ENCODE results near the gene CDRT15. TPM values are rescaled to one million over a fixed set of nuclear protein-coding genes. Genes with fewer than 3 reads are reported as not detected.

Gene CDRT15
- total RNA-seq, 1 donor from 2014 or later, result not detected

- Histone ChIP-seq H3K4me1 (peaks cover 26% of the 10 kb centered on the region), H3K27me3 (no peaks in the 10 kb centered on the region), H3K36me3 (no peaks in the 10 kb centered on the region), H3K9me3 (no peaks in the 10 kb centered on the region), H3K4me3 (no peak overlapping the region), H3K27ac (peak overlapping the region; percentile 61)
- intact Hi-C loops (cut with DNase I), result no loop called here
- TF ChIP-seq POLR2A (IDR thresholded peaks at IDR 0.05), result no peak
- peak in 1 of 2 donors; percentile 23 for TF ChIP-seq POLR2AphosphoS5 (IDR thresholded peaks at IDR 0.05; ENCODE audit: insufficient read depth in 1 of 2, low read depth in 1 of 2)
- no peak for DNase-seq (ENCODE audit: extremely low spot score in 2 of 2)
Measured at GRCh38 chr17:14201021-14201987, 35.4 kb downstream of the CDRT15 start.

- Histone ChIP-seq H3K4me1 (peaks cover 26% of the 10 kb centered on the region), H3K27me3 (no peaks in the 10 kb centered on the region), H3K4me3 (no peak overlapping the region), H3K9me3 (no peaks in the 10 kb centered on the region), H3K36me3 (no peaks in the 10 kb centered on the region), H3K27ac (peak overlapping the region; percentile 61)
- no peak for DNase-seq (ENCODE audit: extremely low spot score in 2 of 2)
- intact Hi-C loops (cut with DNase I), result no loop called here
- TF ChIP-seq POLR2A (IDR thresholded peaks at IDR 0.05), result no peak
- TF ChIP-seq POLR2AphosphoS5 (IDR thresholded peaks at IDR 0.05; ENCODE audit: insufficient read depth in 1 of 2, low read depth in 1 of 2), result no peak
- TF ChIP-seq, protein P1, sequence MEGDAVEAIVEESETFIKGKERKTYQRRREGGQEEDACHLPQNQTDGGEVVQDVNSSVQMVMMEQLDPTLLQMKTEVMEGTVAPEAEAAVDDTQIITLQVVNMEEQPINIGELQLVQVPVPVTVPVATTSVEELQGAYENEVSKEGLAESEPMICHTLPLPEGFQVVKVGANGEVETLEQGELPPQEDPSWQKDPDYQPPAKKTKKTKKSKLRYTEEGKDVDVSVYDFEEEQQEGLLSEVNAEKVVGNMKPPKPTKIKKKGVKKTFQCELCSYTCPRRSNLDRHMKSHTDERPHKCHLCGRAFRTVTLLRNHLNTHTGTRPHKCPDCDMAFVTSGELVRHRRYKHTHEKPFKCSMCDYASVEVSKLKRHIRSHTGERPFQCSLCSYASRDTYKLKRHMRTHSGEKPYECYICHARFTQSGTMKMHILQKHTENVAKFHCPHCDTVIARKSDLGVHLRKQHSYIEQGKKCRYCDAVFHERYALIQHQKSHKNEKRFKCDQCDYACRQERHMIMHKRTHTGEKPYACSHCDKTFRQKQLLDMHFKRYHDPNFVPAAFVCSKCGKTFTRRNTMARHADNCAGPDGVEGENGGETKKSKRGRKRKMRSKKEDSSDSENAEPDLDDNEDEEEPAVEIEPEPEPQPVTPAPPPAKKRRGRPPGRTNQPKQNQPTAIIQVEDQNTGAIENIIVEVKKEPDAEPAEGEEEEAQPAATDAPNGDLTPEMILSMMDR (IDR thresholded peaks at IDR 0.05), result no peak
Measured at GRCh38 chr17:14200354-14200753, 36.3 kb downstream of the CDRT15 start.

DNA sequence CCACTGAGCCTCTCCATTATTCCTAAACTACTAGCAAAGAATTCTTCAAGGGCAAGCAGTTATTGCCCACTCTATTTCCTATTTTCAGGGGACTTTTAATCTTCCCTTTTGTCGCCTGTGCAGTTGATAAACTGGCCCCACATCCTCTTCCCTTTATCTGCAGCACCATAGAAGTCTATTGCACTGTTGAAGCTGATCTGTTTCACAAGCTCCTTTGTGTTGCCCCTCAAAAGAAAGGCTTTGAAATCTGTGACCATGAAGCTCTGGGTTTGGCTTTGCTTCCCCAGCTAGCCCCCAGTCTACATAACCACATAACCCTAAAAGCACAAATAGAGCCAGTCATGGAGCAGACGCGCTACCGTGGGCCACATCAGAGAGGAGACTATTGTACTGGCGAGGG lies 37.1 kb downstream of the CDRT15 start:
- Histone ChIP-seq H3K27me3 (no peaks in the 10 kb centered on the region), H3K9me3 (no peaks in the 10 kb centered on the region), H3K4me1 (peaks cover 26% of the 10 kb centered on the region), H3K36me3 (no peaks in the 10 kb centered on the region), H3K4me3 (no peak overlapping the region), H3K27ac (no peak overlapping the region)
- TF ChIP-seq POLR2A (IDR thresholded peaks at IDR 0.05) (no peak), POLR2AphosphoS5 (IDR thresholded peaks at IDR 0.05; ENCODE audit: insufficient read depth in 1 of 2, low read depth in 1 of 2) (no peak)
- TF ChIP-seq, protein P1 (IDR thresholded peaks at IDR 0.05), result no peak
- no peak for DNase-seq (ENCODE audit: extremely low spot score in 2 of 2)
- intact Hi-C loops (cut with DNase I), result no loop called here

GRCh38 chr17:14198575-14198974 lies 38.1 kb downstream of the CDRT15 start:
- Histone ChIP-seq H3K9me3 (no peaks in the 10 kb centered on the region), H3K36me3 (no peaks in the 10 kb centered on the region), H3K27me3 (no peaks in the 10 kb centered on the region), H3K4me1 (peaks cover 26% of the 10 kb centered on the region), H3K27ac (no peak overlapping the region), H3K4me3 (no peak overlapping the region)
- intact Hi-C loops (cut with DNase I), result no loop called here
- no peak for DNase-seq (ENCODE audit: extremely low spot score in 2 of 2)
- TF ChIP-seq, protein P1 (IDR thresholded peaks at IDR 0.05), result no peak
- TF ChIP-seq POLR2A (IDR thresholded peaks at IDR 0.05) (no peak), POLR2AphosphoS5 (IDR thresholded peaks at IDR 0.05; ENCODE audit: insufficient read depth in 1 of 2, low read depth in 1 of 2) (no peak)

DNA sequence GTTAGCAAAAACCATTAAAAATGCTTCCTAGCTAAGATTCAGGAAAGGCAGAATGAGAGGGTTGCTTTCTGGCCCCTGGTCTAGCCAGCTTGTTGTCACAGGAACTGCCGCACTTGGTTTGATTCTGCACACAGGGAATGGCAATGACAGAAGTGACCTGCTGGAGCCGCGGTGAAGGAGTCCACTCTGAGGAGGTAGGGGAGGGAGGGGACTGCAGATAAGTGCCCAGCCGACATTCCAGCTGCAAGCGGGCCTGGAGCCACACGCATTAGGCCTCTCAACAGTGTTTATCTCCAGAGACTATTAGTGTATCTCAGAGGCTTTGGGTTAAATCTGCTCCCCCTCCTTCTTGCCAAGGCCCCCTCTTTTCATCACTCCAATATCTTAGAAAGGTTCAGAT lies 38.6 kb downstream of the CDRT15 start:
- intact Hi-C loops (cut with DNase I), result no loop called here
- no peaks in the 10 kb centered on the region for H3K27me3 ChIP-seq
- no peak overlapping the region for H3K4me3 ChIP-seq
- peaks cover 26% of the 10 kb centered on the region for H3K4me1 ChIP-seq
- H3K9me3 ChIP-seq, result no peaks in the 10 kb centered on the region
- TF ChIP-seq POLR2AphosphoS5 (IDR thresholded peaks at IDR 0.05; ENCODE audit: insufficient read depth in 1 of 2, low read depth in 1 of 2), result no peak
- TF ChIP-seq POLR2A (IDR thresholded peaks at IDR 0.05), result no peak
- TF ChIP-seq, protein P1 (IDR thresholded peaks at IDR 0.05), result no peak
- H3K27ac ChIP-seq, result no peak overlapping the region
- no peak for DNase-seq (ENCODE audit: extremely low spot score in 2 of 2)
- H3K36me3 ChIP-seq, result no peaks in the 10 kb centered on the region
